ENCODE data around the gene FKBP9. TPM values are rescaled to one million over a fixed set of nuclear protein-coding genes. Genes with fewer than 3 reads are reported as not detected.
A peak's percentile ranks its signal among the peaks of the same experiment; 100 is the strongest.
"Not testable (repeated sequence)": the region's sequence is repeated elsewhere in the genome, so short reads cannot be mapped to it uniquely, and the experiment has no call there.

Gene FKBP9
- total RNA-seq, 1 donor from 2014 or later: 113 TPM

GRCh38 chr7:32964461-32965159, 7.4 kb downstream of the FKBP9 start:
- H3K4me3 ChIP-seq; DNase-seq; H3K27me3 ChIP-seq; H3K27ac ChIP-seq; H3K36me3 ChIP-seq; H3K9me3 ChIP-seq; intact Hi-C loops (cut with DNase I); H3K4me1 ChIP-seq: not testable (repeated sequence)
- ATAC-seq: peak; percentile 91
- TF ChIP-seq CTCF (IDR thresholded peaks at IDR 0.05): peak; percentile 31

GRCh38 chr7:32966489-32967267, 9.4 kb downstream of the FKBP9 start:
- DNase-seq; H3K4me1 ChIP-seq; intact Hi-C loops (cut with DNase I); H3K36me3 ChIP-seq; H3K4me3 ChIP-seq; H3K27me3 ChIP-seq; H3K9me3 ChIP-seq; ATAC-seq; H3K27ac ChIP-seq: not testable (repeated sequence)

GRCh38 chr7:32967268-32967582, 10.0 kb downstream of the FKBP9 start:
- DNase-seq: not testable (repeated sequence)

GRCh38 chr7:32971967-32972366, 14.7 kb downstream of the FKBP9 start:
- H3K4me3 ChIP-seq; H3K4me1 ChIP-seq; H3K27ac ChIP-seq; H3K9me3 ChIP-seq; H3K36me3 ChIP-seq; DNase-seq; H3K27me3 ChIP-seq; intact Hi-C loops (cut with DNase I): not testable (repeated sequence)
- ATAC-seq: peak; percentile 81

More at GRCh38 chr7:32967268-32967582, 10.0 kb downstream of the FKBP9 start:
- H3K27me3 ChIP-seq; H3K9me3 ChIP-seq; H3K4me3 ChIP-seq; intact Hi-C loops (cut with DNase I); ATAC-seq; H3K36me3 ChIP-seq; H3K4me1 ChIP-seq; H3K27ac ChIP-seq: not testable (repeated sequence)

- H3K27me3 ChIP-seq; H3K9me3 ChIP-seq; H3K36me3 ChIP-seq; DNase-seq; H3K4me1 ChIP-seq; H3K27ac ChIP-seq; H3K4me3 ChIP-seq; intact Hi-C loops (cut with DNase I): not testable (repeated sequence)
- ATAC-seq: peak; percentile 51
These were observed 19.9 kb downstream of the FKBP9 start for GRCh38 chr7:32977159-32977558.

GRCh38 chr7:32979246-32979645, 22.0 kb downstream of the FKBP9 start:
- H3K27ac ChIP-seq; H3K4me3 ChIP-seq; H3K9me3 ChIP-seq; ATAC-seq; H3K4me1 ChIP-seq; DNase-seq; H3K27me3 ChIP-seq; intact Hi-C loops (cut with DNase I); H3K36me3 ChIP-seq: not testable (repeated sequence)

GRCh38 chr7:32979902-32980301, 22.7 kb downstream of the FKBP9 start:
- H3K9me3 ChIP-seq; H3K27ac ChIP-seq; ATAC-seq; H3K4me1 ChIP-seq; intact Hi-C loops (cut with DNase I); H3K4me3 ChIP-seq; H3K27me3 ChIP-seq; DNase-seq: not testable (repeated sequence)
- H3K36me3 ChIP-seq: peaks cover 14% of the 10 kb centered on the region

- not testable (repeated sequence) for H3K4me3 ChIP-seq
These were observed 30.9 kb downstream of the FKBP9 start for GRCh38 chr7:32988148-32988547.

GRCh38 chr7:32991068-32991585, 33.9 kb downstream of the FKBP9 start:
- H3K36me3 ChIP-seq: peaks cover 12% of the 10 kb centered on the region
- ATAC-seq; H3K9me3 ChIP-seq; H3K27me3 ChIP-seq; H3K4me1 ChIP-seq; intact Hi-C loops (cut with DNase I); H3K27ac ChIP-seq; H3K4me3 ChIP-seq; DNase-seq: not testable (repeated sequence)

More at GRCh38 chr7:32988148-32988547, 30.9 kb downstream of the FKBP9 start:
- ATAC-seq; H3K27me3 ChIP-seq; H3K27ac ChIP-seq; intact Hi-C loops (cut with DNase I); DNase-seq; H3K9me3 ChIP-seq; H3K4me1 ChIP-seq: not testable (repeated sequence)
- peaks cover 27% of the 10 kb centered on the region for H3K36me3 ChIP-seq

GRCh38 chr7:32991975-32992700, 34.9 kb downstream of the FKBP9 start:
- intact Hi-C loops (cut with DNase I); H3K9me3 ChIP-seq; H3K27me3 ChIP-seq; H3K4me3 ChIP-seq; H3K4me1 ChIP-seq; DNase-seq; ATAC-seq; H3K27ac ChIP-seq: not testable (repeated sequence)
- peaks cover 12% of the 10 kb centered on the region for H3K36me3 ChIP-seq

GRCh38 chr7:32992750-32993149, 35.5 kb downstream of the FKBP9 start:
- H3K9me3 ChIP-seq; H3K27me3 ChIP-seq; intact Hi-C loops (cut with DNase I); DNase-seq; H3K4me1 ChIP-seq; H3K27ac ChIP-seq; H3K4me3 ChIP-seq: not testable (repeated sequence)
- peaks cover 12% of the 10 kb centered on the region for H3K36me3 ChIP-seq
- peak; percentile 77 for ATAC-seq

GRCh38 chr7:32997956-32998355, 40.7 kb downstream of the FKBP9 start:
- H3K27me3 ChIP-seq; H3K9me3 ChIP-seq; DNase-seq; intact Hi-C loops (cut with DNase I); H3K4me3 ChIP-seq; ATAC-seq; H3K36me3 ChIP-seq; H3K4me1 ChIP-seq: not testable (repeated sequence)
- peak overlapping the region; percentile 47 for H3K27ac ChIP-seq
